ENCODE results near the gene SOS2.

- TF ChIP-seq, protein P1, sequence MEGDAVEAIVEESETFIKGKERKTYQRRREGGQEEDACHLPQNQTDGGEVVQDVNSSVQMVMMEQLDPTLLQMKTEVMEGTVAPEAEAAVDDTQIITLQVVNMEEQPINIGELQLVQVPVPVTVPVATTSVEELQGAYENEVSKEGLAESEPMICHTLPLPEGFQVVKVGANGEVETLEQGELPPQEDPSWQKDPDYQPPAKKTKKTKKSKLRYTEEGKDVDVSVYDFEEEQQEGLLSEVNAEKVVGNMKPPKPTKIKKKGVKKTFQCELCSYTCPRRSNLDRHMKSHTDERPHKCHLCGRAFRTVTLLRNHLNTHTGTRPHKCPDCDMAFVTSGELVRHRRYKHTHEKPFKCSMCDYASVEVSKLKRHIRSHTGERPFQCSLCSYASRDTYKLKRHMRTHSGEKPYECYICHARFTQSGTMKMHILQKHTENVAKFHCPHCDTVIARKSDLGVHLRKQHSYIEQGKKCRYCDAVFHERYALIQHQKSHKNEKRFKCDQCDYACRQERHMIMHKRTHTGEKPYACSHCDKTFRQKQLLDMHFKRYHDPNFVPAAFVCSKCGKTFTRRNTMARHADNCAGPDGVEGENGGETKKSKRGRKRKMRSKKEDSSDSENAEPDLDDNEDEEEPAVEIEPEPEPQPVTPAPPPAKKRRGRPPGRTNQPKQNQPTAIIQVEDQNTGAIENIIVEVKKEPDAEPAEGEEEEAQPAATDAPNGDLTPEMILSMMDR (IDR thresholded peaks at IDR 0.05), result no peak
- TF ChIP-seq POLR2A (IDR thresholded peaks at IDR 0.05; ENCODE audit: low read depth) (no peak), POLR2AphosphoS5 (IDR thresholded peaks at IDR 0.05) (no peak), EP300 (IDR thresholded peaks at IDR 0.05) (no peak)
Observed at GRCh38 chr14:50095895-50096294, 135.5 kb downstream of the SOS2 start.

Data from esophagus muscularis mucosa (tissue), 4 donors.